LNCAP (cell line): Measurements from ENCODE around the gene RNF223.

Source experiments
- TF ChIP-seq, protein P1 (sequence below): fragments of 450-650 bp; IDR thresholded peaks from 2 replicates; pipeline ENCODE4 v1.5.1; 2017; ENCODE audit warnings: mild to moderate bottlenecking

Gene RNF223

GRCh38 chr1:1118876-1119220, 44.7 kb upstream of the RNF223 start:
- TF ChIP-seq, protein P1, sequence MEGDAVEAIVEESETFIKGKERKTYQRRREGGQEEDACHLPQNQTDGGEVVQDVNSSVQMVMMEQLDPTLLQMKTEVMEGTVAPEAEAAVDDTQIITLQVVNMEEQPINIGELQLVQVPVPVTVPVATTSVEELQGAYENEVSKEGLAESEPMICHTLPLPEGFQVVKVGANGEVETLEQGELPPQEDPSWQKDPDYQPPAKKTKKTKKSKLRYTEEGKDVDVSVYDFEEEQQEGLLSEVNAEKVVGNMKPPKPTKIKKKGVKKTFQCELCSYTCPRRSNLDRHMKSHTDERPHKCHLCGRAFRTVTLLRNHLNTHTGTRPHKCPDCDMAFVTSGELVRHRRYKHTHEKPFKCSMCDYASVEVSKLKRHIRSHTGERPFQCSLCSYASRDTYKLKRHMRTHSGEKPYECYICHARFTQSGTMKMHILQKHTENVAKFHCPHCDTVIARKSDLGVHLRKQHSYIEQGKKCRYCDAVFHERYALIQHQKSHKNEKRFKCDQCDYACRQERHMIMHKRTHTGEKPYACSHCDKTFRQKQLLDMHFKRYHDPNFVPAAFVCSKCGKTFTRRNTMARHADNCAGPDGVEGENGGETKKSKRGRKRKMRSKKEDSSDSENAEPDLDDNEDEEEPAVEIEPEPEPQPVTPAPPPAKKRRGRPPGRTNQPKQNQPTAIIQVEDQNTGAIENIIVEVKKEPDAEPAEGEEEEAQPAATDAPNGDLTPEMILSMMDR, result no peak

DNA sequence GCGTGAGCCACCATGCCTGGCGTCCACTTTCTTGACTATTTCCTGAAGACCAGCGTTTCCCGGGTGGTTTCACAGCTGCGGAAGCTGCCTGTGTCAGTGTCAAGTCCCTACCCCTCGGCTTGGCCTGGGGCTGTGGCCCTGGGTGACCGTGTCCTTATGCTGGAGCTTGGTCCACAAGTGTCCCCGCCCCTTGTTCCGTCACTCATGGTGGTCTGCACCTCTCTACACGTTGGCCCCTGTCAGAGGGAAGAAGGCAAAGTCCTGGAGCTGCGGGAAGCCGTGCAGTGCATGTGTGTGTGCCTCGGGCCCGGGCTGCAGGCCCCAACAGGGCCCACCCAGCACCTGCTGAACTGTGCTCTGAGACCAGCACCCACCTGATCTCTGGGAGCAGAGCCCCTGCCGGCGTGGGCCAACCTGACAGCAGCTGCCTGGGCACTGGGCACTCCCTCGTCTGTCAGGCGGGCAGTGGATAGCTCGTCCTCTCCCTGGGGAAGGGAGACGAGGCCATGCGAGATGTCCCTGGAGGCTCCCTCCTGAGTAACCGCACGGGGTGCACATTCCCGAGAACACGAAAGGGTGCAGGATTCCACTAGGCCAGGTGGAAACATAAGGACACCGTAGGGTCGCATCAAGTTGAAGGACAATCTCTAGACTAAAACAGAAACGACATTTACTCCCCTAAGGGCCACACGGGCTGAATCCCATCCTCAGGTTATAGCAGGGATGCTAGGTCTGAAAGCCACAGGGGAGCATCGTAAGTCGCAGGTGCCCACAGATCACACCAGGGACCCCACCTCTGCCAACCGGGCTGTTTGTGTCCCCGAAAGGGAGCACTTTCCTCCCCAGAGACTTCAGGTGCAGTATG, 44.1 kb upstream of the RNF223 start:
- TF ChIP-seq, protein P1, result no peak

- TF ChIP-seq, protein P1, result no peak
These were observed 43.3 kb upstream of the RNF223 start for GRCh38 chr1:1117469-1117831.

DNA sequence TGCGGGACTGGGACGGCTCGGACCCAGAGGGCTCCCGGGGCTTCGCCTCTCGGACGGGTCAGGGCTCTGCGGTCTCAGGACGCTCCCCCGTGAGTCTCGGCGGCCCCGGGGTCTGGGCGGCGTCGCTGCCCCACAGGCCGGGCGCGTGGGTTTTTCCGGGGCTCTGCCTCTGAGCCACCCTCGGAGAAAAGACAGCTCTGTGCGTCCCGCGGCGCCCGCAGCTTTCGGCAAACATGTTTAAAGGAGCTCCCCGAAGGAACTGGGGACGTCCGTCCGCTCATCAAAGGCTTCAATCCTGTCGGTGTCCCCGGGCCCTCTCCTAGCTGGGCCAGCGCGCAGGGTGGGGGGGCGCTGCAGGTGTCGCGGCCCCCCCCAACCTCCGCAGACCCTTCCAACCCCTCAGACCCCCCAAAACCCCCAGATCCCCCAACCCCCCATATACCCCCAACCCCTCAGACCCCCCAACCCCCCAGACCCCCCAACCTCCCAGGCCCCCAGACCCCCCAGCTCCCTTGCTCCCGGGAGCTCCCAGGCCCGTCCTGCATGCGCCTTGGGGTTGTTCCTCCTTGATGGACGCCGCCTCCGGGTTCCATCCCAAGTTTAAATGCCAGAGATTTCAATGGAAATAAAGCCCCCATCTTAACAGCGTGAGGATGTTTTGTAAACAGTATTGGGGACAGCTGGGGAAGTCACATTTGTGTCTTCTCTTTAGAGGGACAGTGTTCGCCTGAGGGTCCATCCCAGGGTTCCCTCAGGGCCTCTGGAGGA, 42.8 kb upstream of the RNF223 start:
- TF ChIP-seq, protein P1, result no peak

DNA sequence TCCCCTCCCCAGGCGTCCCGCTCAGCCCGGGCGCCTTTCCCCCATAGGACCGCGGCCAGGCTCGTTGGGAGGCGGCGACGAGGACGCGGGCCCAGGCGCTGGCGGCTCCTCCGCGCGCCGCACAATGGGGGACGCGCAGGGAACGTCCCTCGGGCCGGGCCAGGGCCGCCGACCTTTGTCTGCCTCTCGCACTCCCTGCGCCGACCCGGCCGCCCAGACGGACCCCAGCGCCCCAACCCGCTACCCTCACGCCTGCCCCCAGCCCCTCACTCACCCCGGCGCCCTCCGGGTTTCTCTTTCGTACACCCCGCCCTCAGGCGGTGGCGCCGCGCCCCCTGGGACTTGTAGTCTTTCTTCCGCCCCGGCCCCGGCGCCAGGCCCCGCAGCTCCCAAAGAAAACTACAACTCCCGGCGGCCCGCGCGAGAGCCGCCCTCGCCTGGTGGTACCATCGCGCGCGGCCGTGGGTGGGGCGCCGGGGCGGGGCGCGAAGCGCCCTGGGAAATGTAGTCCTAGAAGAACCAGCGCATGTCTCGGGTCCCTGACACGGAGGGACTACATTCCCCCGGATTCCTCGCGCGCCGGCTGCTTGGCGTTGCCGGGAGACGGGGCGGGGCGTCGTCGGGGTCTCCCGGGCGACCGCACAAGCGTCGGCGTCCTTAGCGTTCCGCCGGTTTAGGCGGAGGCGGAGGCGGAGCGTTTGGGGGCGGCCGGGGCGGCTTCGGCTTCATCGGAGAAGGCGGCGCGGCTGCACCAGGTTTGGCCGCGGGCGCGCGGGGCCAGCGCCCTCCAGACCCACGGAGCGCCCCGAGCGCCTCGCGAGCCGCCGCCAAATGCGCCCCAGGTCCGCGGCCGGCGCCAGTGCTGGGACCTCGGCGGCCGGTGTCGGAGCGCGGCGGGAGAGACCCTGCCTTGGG, 41.9 kb upstream of the RNF223 start, which contains the start of gene C1orf159:
Gene C1orf159 (minus strand): TSS at position 304 of the 915 bp plus-strand sequence. CDS start 24,546 bp downstream, outside the sequence.
- TF ChIP-seq, protein P1, result no peak

GRCh38 chr1:1115136-1115785, 41.2 kb upstream of the RNF223 start:
- TF ChIP-seq, protein P1, result no peak

DNA sequence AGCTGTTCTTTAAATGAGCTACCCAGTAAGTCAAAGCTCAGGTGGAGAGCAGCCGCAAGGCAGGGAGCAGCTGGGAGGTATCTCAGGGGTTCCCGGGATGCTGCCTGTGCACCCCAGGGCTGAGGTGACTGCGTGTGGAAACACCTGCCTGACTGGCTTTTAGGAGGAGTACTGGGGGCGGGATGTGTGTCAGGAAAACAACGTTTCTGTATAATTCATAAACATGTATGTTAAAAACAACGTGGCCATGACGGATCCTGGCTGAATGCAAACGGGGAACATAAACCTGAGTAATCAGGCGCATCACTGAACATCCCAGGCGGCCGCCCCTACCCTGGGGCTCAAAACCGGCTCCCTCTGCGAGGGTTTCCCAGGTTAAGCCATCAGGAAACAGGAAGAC, 40.3 kb upstream of the RNF223 start:
- TF ChIP-seq, protein P1, result no peak
